ENCODE data around the gene CSDE1.

CSDE1 gene

DNA sequence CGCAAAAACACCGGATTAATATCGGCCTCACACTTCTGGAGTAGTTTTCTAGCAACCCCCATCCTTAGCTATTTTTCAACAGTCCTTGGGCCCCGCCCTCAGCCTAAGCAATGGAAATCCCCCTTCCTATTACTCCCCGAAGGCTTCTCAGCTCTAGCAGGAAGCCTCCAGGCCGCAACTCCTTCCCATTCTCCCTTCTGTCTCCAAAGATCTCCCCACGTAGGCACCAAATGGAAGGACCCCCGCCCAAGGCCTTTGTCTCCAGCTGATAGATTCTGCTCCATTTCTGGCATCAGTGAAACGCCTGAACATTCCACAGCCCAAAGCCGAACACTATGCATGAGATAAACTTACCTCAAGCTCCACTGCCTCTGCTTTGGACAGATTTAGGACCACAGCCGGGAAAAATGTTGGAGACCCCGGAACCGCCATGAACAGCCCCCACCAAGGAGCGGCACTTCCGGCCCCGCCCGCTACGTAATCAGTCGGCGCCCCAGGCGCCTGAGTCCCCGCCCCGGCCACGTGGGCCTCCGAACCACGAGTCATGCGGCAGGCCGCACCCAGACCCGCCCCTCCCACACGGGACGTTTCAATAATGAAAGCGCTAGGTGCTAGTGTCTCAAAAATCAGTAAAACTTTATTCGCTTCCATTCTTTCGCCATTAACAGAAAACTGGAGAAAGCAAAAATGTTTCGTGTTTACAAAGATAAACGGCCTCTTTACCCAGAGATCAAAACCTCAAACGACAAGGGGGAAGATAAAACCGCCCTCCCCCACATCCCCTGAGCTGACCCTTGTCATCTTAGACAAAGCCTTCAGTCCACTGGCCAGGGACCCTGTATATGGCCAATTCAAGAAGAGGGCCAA is 41.2 kb downstream of the CSDE1 start, which contains the start of gene NRAS:
TSS of gene NRAS (minus strand) at position 468 of the 867 bp plus-strand sequence. CDS start 611 bp downstream, outside the sequence.
- Histone ChIP-seq H3K27ac (peak within 1 kb of the TSS; percentile 90 to 92), H3K4me3 (peak within 1 kb of the TSS; percentile 92)
- TF ChIP-seq, protein P1, sequence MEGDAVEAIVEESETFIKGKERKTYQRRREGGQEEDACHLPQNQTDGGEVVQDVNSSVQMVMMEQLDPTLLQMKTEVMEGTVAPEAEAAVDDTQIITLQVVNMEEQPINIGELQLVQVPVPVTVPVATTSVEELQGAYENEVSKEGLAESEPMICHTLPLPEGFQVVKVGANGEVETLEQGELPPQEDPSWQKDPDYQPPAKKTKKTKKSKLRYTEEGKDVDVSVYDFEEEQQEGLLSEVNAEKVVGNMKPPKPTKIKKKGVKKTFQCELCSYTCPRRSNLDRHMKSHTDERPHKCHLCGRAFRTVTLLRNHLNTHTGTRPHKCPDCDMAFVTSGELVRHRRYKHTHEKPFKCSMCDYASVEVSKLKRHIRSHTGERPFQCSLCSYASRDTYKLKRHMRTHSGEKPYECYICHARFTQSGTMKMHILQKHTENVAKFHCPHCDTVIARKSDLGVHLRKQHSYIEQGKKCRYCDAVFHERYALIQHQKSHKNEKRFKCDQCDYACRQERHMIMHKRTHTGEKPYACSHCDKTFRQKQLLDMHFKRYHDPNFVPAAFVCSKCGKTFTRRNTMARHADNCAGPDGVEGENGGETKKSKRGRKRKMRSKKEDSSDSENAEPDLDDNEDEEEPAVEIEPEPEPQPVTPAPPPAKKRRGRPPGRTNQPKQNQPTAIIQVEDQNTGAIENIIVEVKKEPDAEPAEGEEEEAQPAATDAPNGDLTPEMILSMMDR (IDR thresholded peaks at IDR 0.05) = no peak
- DNase-seq (ENCODE audit: low spot score) = peak; percentile 96

DNA sequence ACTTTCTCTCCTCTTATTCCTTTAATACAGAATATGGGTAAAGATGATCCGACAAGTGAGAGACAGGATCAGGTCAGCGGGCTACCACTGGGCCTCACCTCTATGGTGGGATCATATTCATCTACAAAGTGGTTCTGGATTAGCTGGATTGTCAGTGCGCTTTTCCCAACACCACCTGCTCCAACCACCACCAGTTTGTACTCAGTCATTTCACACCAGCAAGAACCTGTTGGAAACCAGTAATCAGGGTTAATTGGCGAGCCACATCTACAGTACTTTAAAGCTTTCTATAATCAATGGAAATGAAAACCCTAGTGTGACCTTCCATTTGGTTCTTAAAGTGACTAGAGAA is 41.9 kb downstream of the CSDE1 start:
- Histone ChIP-seq H3K27ac (peak overlapping the region; percentile 90 to 92), H3K4me3 (peak overlapping the region; percentile 92)
- DNase-seq (ENCODE audit: low spot score) = no peak
- TF ChIP-seq, protein P1 (IDR thresholded peaks at IDR 0.05) = no peak

DNA sequence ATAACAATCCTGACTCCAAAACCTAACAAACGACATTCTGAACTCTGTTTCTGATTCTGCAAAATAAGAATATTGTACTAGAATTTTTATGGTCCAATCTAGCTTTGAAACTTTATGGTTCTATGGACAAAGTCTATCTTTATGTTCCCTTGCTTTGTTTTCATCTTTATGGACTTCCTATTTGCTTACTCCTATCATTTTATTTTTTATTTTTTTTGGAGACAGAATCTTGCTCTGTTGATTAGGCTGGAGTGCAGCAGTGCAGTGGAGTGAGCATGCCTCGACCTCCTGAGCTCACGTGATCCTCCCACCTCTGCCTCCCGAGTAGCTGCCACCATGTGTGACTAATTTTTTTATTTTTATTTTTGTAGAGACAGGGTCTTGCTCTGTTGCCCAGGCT is 44.8 kb downstream of the CSDE1 start:
- DNase-seq (ENCODE audit: low spot score) = no peak

DNA sequence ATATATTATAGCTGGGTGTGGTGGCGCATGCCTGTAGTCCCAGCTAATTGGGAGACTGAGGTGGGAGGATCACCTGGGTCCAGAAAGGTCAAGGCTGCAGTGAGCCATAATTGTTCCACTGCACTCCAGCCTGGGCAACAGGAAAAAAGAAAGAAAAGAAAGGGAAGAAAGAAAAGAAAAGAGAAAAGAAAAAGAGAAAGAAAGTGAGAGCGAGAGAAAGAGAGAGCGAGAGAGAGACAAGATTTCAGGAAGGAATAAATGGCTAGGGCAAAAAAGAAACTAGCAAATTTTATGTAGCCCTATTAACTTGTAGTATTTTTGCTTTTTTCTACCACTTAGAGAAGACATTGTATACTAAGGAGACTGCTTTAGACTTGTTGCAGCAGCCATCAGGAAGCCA is 47.4 kb downstream of the CSDE1 start:
- no peak for DNase-seq (ENCODE audit: low spot score)
- Histone ChIP-seq H3K27ac (no peak overlapping the region), H3K4me3 (no peak overlapping the region)
- TF ChIP-seq, protein P1 (IDR thresholded peaks at IDR 0.05) = no peak

More for the DNA sequence above, 44.8 kb downstream of the CSDE1 start:
- Histone ChIP-seq H3K27ac (no peak overlapping the region), H3K4me3 (no peak overlapping the region)
- TF ChIP-seq, protein P1 (IDR thresholded peaks at IDR 0.05) = no peak

DNA sequence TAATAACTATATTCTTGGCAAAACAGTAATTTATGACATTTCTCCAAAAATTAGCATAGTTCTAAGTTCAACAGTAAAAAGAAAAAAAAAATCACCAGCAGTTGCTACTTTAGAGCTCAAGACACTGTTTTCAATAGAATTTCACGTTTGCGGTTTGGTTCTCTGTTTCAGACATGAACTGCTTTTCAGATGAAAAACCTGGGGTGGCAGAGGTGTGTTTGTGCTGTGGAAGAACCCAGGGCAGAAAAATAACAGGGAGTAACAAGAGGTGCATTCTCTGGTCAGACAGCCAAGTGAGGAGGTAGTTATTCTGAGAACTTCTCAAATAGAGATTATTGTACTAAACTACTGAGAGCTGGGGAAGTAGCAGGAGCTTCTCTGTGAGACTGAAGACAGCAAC is 50.2 kb downstream of the CSDE1 start:
- H3K27ac ChIP-seq = no peak overlapping the region
- H3K4me3 ChIP-seq = no peak overlapping the region
- TF ChIP-seq, protein P1 (IDR thresholded peaks at IDR 0.05) = no peak
- DNase-seq (ENCODE audit: low spot score) = no peak

DNA sequence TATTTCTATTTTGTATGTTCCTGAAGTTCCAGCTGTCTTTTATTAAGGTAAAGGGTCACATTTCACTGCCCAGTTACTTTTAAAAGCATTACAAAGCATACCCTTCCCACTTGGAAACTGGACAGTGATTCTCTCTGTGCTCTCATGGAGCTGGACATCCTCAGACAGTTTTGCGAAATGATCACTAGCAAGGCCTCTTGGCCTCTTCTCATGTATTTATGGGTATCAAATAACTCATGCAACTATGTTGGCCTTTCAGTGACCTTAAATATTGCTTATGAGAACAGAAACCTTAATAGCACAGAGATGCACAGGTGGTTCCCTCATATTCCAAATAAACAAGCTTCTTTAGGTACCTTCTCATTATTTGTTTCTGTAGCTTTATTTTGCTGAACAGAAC is 54.5 kb downstream of the CSDE1 start:
- TF ChIP-seq, protein P1 (IDR thresholded peaks at IDR 0.05) = no peak
- no peak for DNase-seq (ENCODE audit: low spot score)
- Histone ChIP-seq H3K27ac (no peak overlapping the region), H3K4me3 (no peak overlapping the region)

DNA sequence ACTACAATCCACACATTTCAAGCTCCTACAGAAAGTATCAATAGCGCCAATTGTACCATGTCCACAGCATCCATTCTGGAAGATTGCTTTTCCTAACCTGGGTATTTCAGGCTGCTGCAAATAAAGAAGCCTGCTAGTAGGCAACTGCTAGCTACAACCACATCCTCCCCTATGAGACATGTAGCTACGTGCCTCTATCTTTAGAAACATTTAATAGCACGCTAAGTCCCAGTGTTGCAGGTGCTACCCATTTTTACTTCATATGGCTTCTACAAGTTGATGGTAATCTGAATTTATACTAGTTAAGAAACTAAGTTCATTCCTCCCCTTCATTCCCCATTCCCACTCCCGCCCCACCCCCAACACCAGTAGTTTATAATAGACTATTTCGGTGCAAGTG is 55.0 kb downstream of the CSDE1 start:
- no peak for DNase-seq (ENCODE audit: low spot score)
- TF ChIP-seq, protein P1 (IDR thresholded peaks at IDR 0.05) = no peak
- no peak overlapping the region for H3K27ac ChIP-seq
- no peak overlapping the region for H3K4me3 ChIP-seq

Data from coronary artery (tissue), 2 donors.